Measurements from ENCODE around the gene PGBD1.

GRCh38 chr6:28330041-28330440 lies 48.7 kb downstream of the PGBD1 start:
- TF ChIP-seq EZH2 (IDR thresholded peaks at IDR 0.05; ENCODE audit: low read depth, low read length, severe bottlenecking), result no peak
- TF ChIP-seq NANOG (IDR thresholded peaks at IDR 0.05; ENCODE audit: insufficient read depth, low read depth, low read length, poor library complexity, severe bottlenecking), result no peak
- TF ChIP-seq, protein P1, sequence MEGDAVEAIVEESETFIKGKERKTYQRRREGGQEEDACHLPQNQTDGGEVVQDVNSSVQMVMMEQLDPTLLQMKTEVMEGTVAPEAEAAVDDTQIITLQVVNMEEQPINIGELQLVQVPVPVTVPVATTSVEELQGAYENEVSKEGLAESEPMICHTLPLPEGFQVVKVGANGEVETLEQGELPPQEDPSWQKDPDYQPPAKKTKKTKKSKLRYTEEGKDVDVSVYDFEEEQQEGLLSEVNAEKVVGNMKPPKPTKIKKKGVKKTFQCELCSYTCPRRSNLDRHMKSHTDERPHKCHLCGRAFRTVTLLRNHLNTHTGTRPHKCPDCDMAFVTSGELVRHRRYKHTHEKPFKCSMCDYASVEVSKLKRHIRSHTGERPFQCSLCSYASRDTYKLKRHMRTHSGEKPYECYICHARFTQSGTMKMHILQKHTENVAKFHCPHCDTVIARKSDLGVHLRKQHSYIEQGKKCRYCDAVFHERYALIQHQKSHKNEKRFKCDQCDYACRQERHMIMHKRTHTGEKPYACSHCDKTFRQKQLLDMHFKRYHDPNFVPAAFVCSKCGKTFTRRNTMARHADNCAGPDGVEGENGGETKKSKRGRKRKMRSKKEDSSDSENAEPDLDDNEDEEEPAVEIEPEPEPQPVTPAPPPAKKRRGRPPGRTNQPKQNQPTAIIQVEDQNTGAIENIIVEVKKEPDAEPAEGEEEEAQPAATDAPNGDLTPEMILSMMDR (IDR thresholded peaks at IDR 0.05; ENCODE audit: control extremely low read depth in 1 of 3, insufficient read depth in 1 of 3, low read depth in 1 of 3, low read length in 3 of 3), result no peak
- TF ChIP-seq TAF7 (optimal IDR thresholded peaks at IDR 0.05; ENCODE audit: borderline replicate concordance, low read depth, low read length), result no peak
- TF ChIP-seq POLR2A (IDR thresholded peaks at IDR 0.05; ENCODE audit: control extremely low read depth in 1 of 2, low read depth in 2 of 2, low read length in 2 of 2), result no peak
- TF ChIP-seq CREB1 (IDR thresholded peaks at IDR 0.05), result no peak
- TF ChIP-seq TAF1 (IDR thresholded peaks at IDR 0.05; ENCODE audit: low read depth, low read length), result no peak
- TF ChIP-seq RAD21 (IDR thresholded peaks at IDR 0.05 in 1 of 2, conservative IDR thresholded peaks at IDR 0.05 in 1 of 2; ENCODE audit: low read depth in 2 of 2, low read length in 2 of 2), result no peak
- TF ChIP-seq SIX5 (IDR thresholded peaks at IDR 0.05; ENCODE audit: low read depth, low read length), result no peak

Data from H1 (cell line).